Right lobe of liver (tissue), 6 donors: ENCODE data around the gene NRIP2. TPM values are rescaled to one million over a fixed set of nuclear protein-coding genes. Genes with fewer than 3 reads are reported as not detected.

ENCODE experiments used
- ATAC-seq, 4 donors: fragments of 200-7000 bp; cut with Tn5 transposase; one replicate each; pipeline ENCODE4 v1.9.1; 2020; ENCODE audit warnings: mild to moderate bottlenecking in 4 of 4, moderate library complexity in 4 of 4
- DNase-seq, 3 donors: peaks; one replicate each; pipeline ENCODE4 v3.0.0-alpha.2; 2020
- H3K27ac ChIP-seq, 3 donors: fragments of 200-600 bp; one replicate each; pipeline ENCODE4 v1.8.0; 2022
- H3K27me3 ChIP-seq, 2 donors: fragments of 200-600 bp; one replicate each; pipeline ENCODE4 v1.8.0; 2022
- H3K36me3 ChIP-seq, 4 donors: fragments of 200-600 bp; sonication (generic) in 1 of 4; one replicate each; pipeline versions ENCODE4 v1.5.1 to v1.8.0; 2017 to 2022; ENCODE audit warnings: control low read depth in 1 of 4
- H3K4me1 ChIP-seq, 4 donors: fragments of 200-600 bp; sonication (generic) in 1 of 4; one replicate each; pipeline versions ENCODE4 v1.5.1 to v1.8.0; 2017 to 2022; ENCODE audit warnings: control low read depth in 1 of 4
- H3K4me3 ChIP-seq, 3 donors: fragments of 200-600 bp; one replicate each; pipeline ENCODE4 v1.8.0; 2022
- H3K9me3 ChIP-seq, 4 donors: fragments of 200-600 bp; sonication (generic) in 1 of 4; one replicate each; pipeline versions ENCODE4 v1.5.1 to v1.8.0; 2017 to 2022; ENCODE audit warnings: control low read depth in 1 of 4
- CTCF ChIP-seq, 4 donors: fragments of 200-600 bp in 3 of 4; fragments of 450-650 bp in 1 of 4; IDR thresholded peaks; one replicate each; pipeline versions ENCODE4 v1.5.1 to v1.8.0; 2016 to 2022; ENCODE audit warnings: antibody characterized with exemption in 4 of 4, mild to moderate bottlenecking in 2 of 4
- POLR2A ChIP-seq: fragments of 450-650 bp; IDR thresholded peaks from one replicate; pipeline ENCODE4 v1.6.1; 2017; ENCODE audit warnings: antibody characterized with exemption, mild to moderate bottlenecking
- WGBS: methylation state at CpG from one replicate; pipeline ENCODE4 v1.1.6; 2018; ENCODE audit warnings: low coverage, low lambda C conversion rate; ENCODE audit not compliant: insufficient coverage; ENCODE audit errors: missing lambda C conversion rate; 5-methylcytosine and 5-hydroxymethylcytosine counted together
- intact Hi-C, 2 donors: fragments of 100-400 bp; cut with DNase I; formaldehyde crosslinking; loops; one replicate each; pipeline versions ENCODE4 v1.11.2 to v1.14.1; 2022
- total RNA-seq, 6 experiments: library from RNA; depleted of rRNA in 2 of 6; stranded (reverse); fragments of >200 nt in 2 of 6; fragmentation: NEBNext Ultra II Directional in 3 of 6; extraction: Animal tissue kit (Norgen Biotek cat#: 25700) in 3 of 6; gene quantifications; one replicate each; pipeline versions ENCODE4 v1.1.0 to v1.2.4, GENCODE V29; 2016 to 2023
- donor health status: DM: no; HTN: yes; CAD: no.
- donor health status: DM: no; HTN: no; CAD: no.
- donor health status: DM: no; HTN: no; CAD: no.
- donor health status: DM: no; HTN: yes; CAD: no.
- donor health status: DM: no; HTN: yes; CAD: no.

Gene NRIP2
- total RNA-seq, 6 experiments from 2014 or later: 0.12 to 0.29 (median 0.20) TPM

GRCh38 chr12:2841056-2841650, 6.3 kb upstream of the NRIP2 start:
- no peaks in the 10 kb centered on the region for H3K36me3 ChIP-seq
- ATAC-seq: no peak
- 58% methylated on average over 3 of the region's 9 CpGs for WGBS

GRCh38 chr12:2836574-2836973, 1.7 kb upstream of the NRIP2 start:
- H3K9me3 ChIP-seq: no peaks in the 10 kb centered on the region
- WGBS: 75% methylated on average over 7 of the region's 8 CpGs
- TF ChIP-seq CTCF (IDR thresholded peaks at IDR 0.05) (no peak), POLR2A (no peak)
- DNase-seq (no peak), ATAC-seq (no peak)
- intact Hi-C loops: no loop called here
- H3K36me3 ChIP-seq: no peaks in the 10 kb centered on the region
- no peaks in the 10 kb centered on the region for H3K4me1 ChIP-seq
- H3K27me3 ChIP-seq: no peaks in the 10 kb centered on the region
- no peak overlapping the region for H3K27ac ChIP-seq
- no peak overlapping the region for H3K4me3 ChIP-seq

More at GRCh38 chr12:2841056-2841650, 6.3 kb upstream of the NRIP2 start:
- intact Hi-C loops: no loop called here
- H3K4me3 ChIP-seq: no peak overlapping the region
- TF ChIP-seq CTCF (IDR thresholded peaks at IDR 0.05) (no peak), POLR2A (no peak)
- H3K4me1 ChIP-seq: no peaks in the 10 kb centered on the region
- H3K27me3 ChIP-seq: no peaks in the 10 kb centered on the region
- no peak for DNase-seq
- no peaks in the 10 kb centered on the region for H3K9me3 ChIP-seq
- H3K27ac ChIP-seq: no peak overlapping the region

GRCh38 chr12:2835691-2836403, 1.0 kb upstream of the NRIP2 start:
- whole genome bisulfite sequencing: 71% methylated on average over 3 of the region's 4 CpGs
- intact Hi-C loops: no loop called here
- Histone ChIP-seq H3K36me3 (no peaks in the 10 kb centered on the region), H3K27me3 (no peaks in the 10 kb centered on the region), H3K9me3 (no peaks in the 10 kb centered on the region), H3K4me3 (no peak overlapping the region), H3K4me1 (no peaks in the 10 kb centered on the region), H3K27ac (no peak overlapping the region)
- no peak for ATAC-seq
- TF ChIP-seq POLR2A (no peak), CTCF (IDR thresholded peaks at IDR 0.05) (no peak)
- DNase-seq: no peak

DNA sequence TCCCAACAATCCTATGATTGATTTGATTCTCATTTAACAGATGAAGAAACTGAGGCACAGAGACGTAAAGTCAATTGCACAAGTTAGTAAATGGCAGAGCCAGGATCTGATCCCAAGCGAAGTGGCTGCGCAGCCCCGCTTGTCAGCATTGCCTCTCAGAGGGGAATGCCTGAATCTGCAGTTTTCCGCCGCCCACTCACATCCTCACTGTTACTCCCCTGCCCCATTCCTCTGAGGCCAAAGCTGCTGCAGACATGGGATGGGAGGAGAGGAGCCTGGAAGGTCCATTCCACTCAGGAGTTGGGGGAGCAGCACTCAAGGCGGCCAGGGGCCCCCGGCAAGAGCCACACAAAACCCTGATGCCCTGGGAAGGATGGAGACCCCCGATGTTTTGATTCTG, 1.0 kb downstream of the NRIP2 start:
- no peak for TF ChIP-seq CTCF (IDR thresholded peaks at IDR 0.05)
- TF ChIP-seq POLR2A: no peak
- ATAC-seq (no peak), DNase-seq (no peak)
- intact Hi-C loops: no loop called here
- no peaks in the 10 kb centered on the region for H3K4me1 ChIP-seq
- no peaks in the 10 kb centered on the region for H3K36me3 ChIP-seq
- H3K9me3 ChIP-seq: no peaks in the 10 kb centered on the region
- no peaks in the 10 kb centered on the region for H3K27me3 ChIP-seq
- H3K4me3 ChIP-seq: no peak overlapping the region
- 82% methylated on average over 6 of the region's 9 CpGs for WGBS
- H3K27ac ChIP-seq: no peak overlapping the region
